ENCODE data around the gene ZCCHC14.
A peak's percentile ranks its signal among the peaks of the same experiment; 100 is the strongest.
"Not testable (repeated sequence)": the region's sequence is repeated elsewhere in the genome, so short reads cannot be mapped to it uniquely, and the experiment has no call there.

The ZCCHC14 gene

GRCh38 chr16:87376660-87377059 lies 116.2 kb downstream of the ZCCHC14 start:
- FAIRE-seq, result no peak

- FAIRE-seq, result no peak
These were observed 117.2 kb downstream of the ZCCHC14 start for GRCh38 chr16:87375426-87376135.

- no peak for FAIRE-seq
These were observed 118.5 kb downstream of the ZCCHC14 start for GRCh38 chr16:87374313-87374712.

GRCh38 chr16:87372305-87372704 lies 120.5 kb downstream of the ZCCHC14 start:
- no peak for FAIRE-seq

GRCh38 chr16:87371261-87371866 lies 121.5 kb downstream of the ZCCHC14 start:
- no peak for FAIRE-seq

GRCh38 chr16:87369796-87370719 lies 122.8 kb downstream of the ZCCHC14 start:
- FAIRE-seq, result no peak

- no peak for FAIRE-seq
These were observed 123.6 kb downstream of the ZCCHC14 start for GRCh38 chr16:87369117-87369765.

GRCh38 chr16:87368029-87368770 lies 124.6 kb downstream of the ZCCHC14 start:
- FAIRE-seq, result no peak

- no peak for FAIRE-seq
These were observed 125.3 kb downstream of the ZCCHC14 start for GRCh38 chr16:87367529-87367928.

GRCh38 chr16:87366930-87367329 lies 125.9 kb downstream of the ZCCHC14 start:
- FAIRE-seq, result no peak

GRCh38 chr16:87366288-87366687 lies 126.5 kb downstream of the ZCCHC14 start:
- FAIRE-seq, result no peak

GRCh38 chr16:87365021-87365713 lies 127.7 kb downstream of the ZCCHC14 start:
- no peak for FAIRE-seq

- FAIRE-seq, result peak; percentile 43
These were observed 128.9 kb downstream of the ZCCHC14 start for GRCh38 chr16:87363771-87364455.

- not testable (repeated sequence) for FAIRE-seq
These were observed 129.8 kb downstream of the ZCCHC14 start for GRCh38 chr16:87362828-87363559.

GRCh38 chr16:87361916-87362619 lies 130.8 kb downstream of the ZCCHC14 start:
- FAIRE-seq, result no peak

GRCh38 chr16:87360862-87361610 lies 131.8 kb downstream of the ZCCHC14 start:
- FAIRE-seq, result no peak

GRCh38 chr16:87359121-87359520 lies 133.7 kb downstream of the ZCCHC14 start:
- FAIRE-seq, result no peak

- no peak for FAIRE-seq
These were observed 134.1 kb downstream of the ZCCHC14 start for GRCh38 chr16:87358696-87359095.

GRCh38 chr16:87358250-87358649 lies 134.6 kb downstream of the ZCCHC14 start:
- FAIRE-seq, result no peak
